WTC11 (cell line): ENCODE results near the gene PRSS38. TPM values are rescaled to one million over a fixed set of nuclear protein-coding genes. Genes with fewer than 3 reads are reported as not detected.

Source experiments
- ATAC-seq: fragments of 200-7000 bp; cut with Tn5 transposase; 2 replicates; pipeline ENCODE4 v1.10.0; 2021; ENCODE audit warnings: mild to moderate bottlenecking, moderate library complexity
- CTCF ChIA-PET: fragments of 300-600 bp; sonication (Branson Sonifier 250); formaldehyde crosslinking; loops from one replicate; lab custom pipeline; 2021; ENCODE audit warnings: antibody characterized with exemption; lab: Charles Lee
- POLR2A ChIA-PET: fragments of 350-600 bp; sonication (Branson Sonifier 250); formaldehyde crosslinking; loops from one replicate; lab custom pipeline; 2021; ENCODE audit warnings: antibody characterized with exemption; lab: Charles Lee
- DNase-seq: peaks from one replicate; pipeline ENCODE4 v3.0.0; 2021; ENCODE audit warnings: low spot score
- H3K27ac Mint-ChIP-seq: 2 replicates; pipeline ENCODE4 v1.8.0; 2021; ENCODE audit warnings: mixed read lengths
- H3K27me3 Mint-ChIP-seq: 2 replicates; pipeline ENCODE4 v1.8.0; 2021; ENCODE audit warnings: low read depth, mild to moderate bottlenecking, moderate library complexity, mixed read lengths
- H3K36me3 Mint-ChIP-seq: 2 replicates; pipeline ENCODE4 v1.8.0; 2021; ENCODE audit warnings: mixed read lengths
- H3K4me1 Mint-ChIP-seq: 2 replicates; pipeline ENCODE4 v1.8.0; 2022; ENCODE audit warnings: mixed read lengths
- H3K4me3 Mint-ChIP-seq: 2 replicates; pipeline ENCODE4 v1.8.0; 2021; ENCODE audit warnings: mild to moderate bottlenecking, moderate library complexity, mixed read lengths
- H3K9me3 Mint-ChIP-seq: 2 replicates; pipeline ENCODE4 v1.8.0; 2021; ENCODE audit warnings: mixed read lengths
- AR ChIP-seq: fragments of 250-450 bp; sonication (Bioruptor Pico); IDR thresholded peaks from 2 replicates; pipeline ENCODE4 v1.9.0; 2021; ENCODE audit warnings: mild to moderate bottlenecking
- ARID4B ChIP-seq: sonication (generic); formaldehyde crosslinking; IDR thresholded peaks from 2 replicates; pipeline ENCODE4 v1.8.0; 2023; ENCODE audit warnings: missing genetic modification reagents, mild to moderate bottlenecking, borderline replicate concordance
- ATF2 ChIP-seq: sonication (generic); formaldehyde crosslinking; IDR thresholded peaks from 2 replicates; pipeline ENCODE4 v1.8.1; 2022; ENCODE audit warnings: low read depth, missing genetic modification reagents, borderline replicate concordance
- ATF3 ChIP-seq: sonication (generic); formaldehyde crosslinking; conservative IDR thresholded peaks from 2 replicates; pipeline ENCODE4 v1.8.1; 2022; ENCODE audit warnings: mild to moderate bottlenecking, missing genetic modification reagents
- CDX4 ChIP-seq: fragments of 250-450 bp; sonication (Bioruptor Pico); IDR thresholded peaks from 2 replicates; pipeline ENCODE4 v1.9.0; 2021; ENCODE audit warnings: moderate library complexity, mild to moderate bottlenecking, inconsistent platforms, borderline replicate concordance
- CREB1 ChIP-seq: sonication (generic); formaldehyde crosslinking; IDR thresholded peaks from 2 replicates; pipeline ENCODE4 v1.8.0; 2023; ENCODE audit warnings: mild to moderate bottlenecking, missing genetic modification reagents
- CTCF ChIP-seq: fragments of 200-600 bp; IDR thresholded peaks from 2 replicates; pipeline ENCODE4 v1.8.0; 2022; ENCODE audit warnings: antibody characterized with exemption
- E2F4 ChIP-seq: sonication (generic); formaldehyde crosslinking; IDR thresholded peaks from 2 replicates; pipeline ENCODE4 v1.8.1; 2022; ENCODE audit warnings: low read depth, mild to moderate bottlenecking, moderate library complexity, missing genetic modification reagents, borderline replicate concordance
- ESRRA ChIP-seq: sonication (generic); formaldehyde crosslinking; IDR thresholded peaks from 2 replicates; pipeline ENCODE4 v1.8.1; 2022; ENCODE audit warnings: mild to moderate bottlenecking, missing genetic modification reagents, borderline replicate concordance
- FOXK1 ChIP-seq: sonication (generic); formaldehyde crosslinking; IDR thresholded peaks from 2 replicates; pipeline ENCODE4 v1.8.0; 2022; ENCODE audit warnings: mild to moderate bottlenecking, moderate library complexity, missing genetic modification reagents
- GABPB1 ChIP-seq: sonication (generic); formaldehyde crosslinking; IDR thresholded peaks from 2 replicates; pipeline ENCODE4 v1.8.1; 2023; ENCODE audit warnings: mild to moderate bottlenecking, missing genetic modification reagents
- GTF2I ChIP-seq: fragments of 250-450 bp; sonication (Bioruptor Pico); conservative IDR thresholded peaks from 2 replicates; pipeline ENCODE4 v1.4.0; 2021; ENCODE audit warnings: mild to moderate bottlenecking
- IRF1 ChIP-seq: sonication (generic); formaldehyde crosslinking; IDR thresholded peaks from 2 replicates; pipeline ENCODE4 v1.8.0; 2023; ENCODE audit warnings: missing genetic modification reagents
- MXD4 ChIP-seq: fragments of 250-450 bp; sonication (Bioruptor Pico); IDR thresholded peaks from 2 replicates; pipeline ENCODE4 v1.8.0; 2021; ENCODE audit warnings: mild to moderate bottlenecking, moderate library complexity, borderline replicate concordance
- NFATC4 ChIP-seq: fragments of 250-450 bp; sonication (Bioruptor Pico); IDR thresholded peaks from 2 replicates; pipeline ENCODE4 v1.9.0; 2021; ENCODE audit warnings: mild to moderate bottlenecking
- NR1H2 ChIP-seq: sonication (generic); formaldehyde crosslinking; IDR thresholded peaks from 2 replicates; pipeline ENCODE4 v1.9.0; 2021; ENCODE audit warnings: mild to moderate bottlenecking, moderate library complexity, missing genetic modification reagents
- RORB ChIP-seq: fragments of 250-450 bp; sonication (Bioruptor Pico); IDR thresholded peaks from 2 replicates; pipeline ENCODE4 v1.9.0; 2021; ENCODE audit warnings: mild to moderate bottlenecking
- SOX15 ChIP-seq: fragments of 250-450 bp; sonication (Bioruptor Pico); IDR thresholded peaks from 2 replicates; pipeline ENCODE4 v1.9.0; 2021; ENCODE audit warnings: mild to moderate bottlenecking
- TEAD1 ChIP-seq: sonication (generic); formaldehyde crosslinking; IDR thresholded peaks from 2 replicates; pipeline ENCODE4 v1.8.0; 2022; ENCODE audit warnings: mild to moderate bottlenecking, missing genetic modification reagents
- TEAD4 ChIP-seq: sonication (generic); formaldehyde crosslinking; IDR thresholded peaks from 2 replicates; pipeline ENCODE4 v1.8.0; 2022; ENCODE audit warnings: mild to moderate bottlenecking, missing genetic modification reagents
- USF2 ChIP-seq: sonication (generic); formaldehyde crosslinking; IDR thresholded peaks from 2 replicates; pipeline ENCODE4 v1.8.1; 2023; ENCODE audit warnings: mild to moderate bottlenecking, missing genetic modification reagents, moderate library complexity
- ZNF219 ChIP-seq: sonication (generic); formaldehyde crosslinking; IDR thresholded peaks from 2 replicates; pipeline ENCODE4 v1.8.0; 2023; ENCODE audit warnings: missing genetic modification reagents, mild to moderate bottlenecking, borderline replicate concordance
- total RNA-seq: library from RNA; stranded (reverse); gene quantifications from 3 replicates; pipeline ENCODE4 v1.2.3, GENCODE V29; 2021

Gene PRSS38
- total RNA-seq, 1 experiment from 2014 or later: not detected

GRCh38 chr1:227849251-227849650 lies 33.8 kb downstream of the PRSS38 start:
- DNase-seq: no peak
- H3K9me3 Mint-ChIP-seq: peaks cover 12% of the 10 kb centered on the region
- no peak for ATAC-seq
- no peaks in the 10 kb centered on the region for H3K4me1 Mint-ChIP-seq
- no peak overlapping the region for H3K27ac Mint-ChIP-seq
- H3K4me3 Mint-ChIP-seq: no peak overlapping the region
- peaks cover 2% of the 10 kb centered on the region for H3K27me3 Mint-ChIP-seq
- TF ChIP-seq FOXK1 (no peak), ZNF219 (no peak), CTCF (no peak), USF2 (CRISPR knock-in tag) (no peak), AR (CRISPR knock-in tag) (no peak), SOX15 (CRISPR knock-in tag) (no peak), E2F4 (CRISPR knock-in tag) (no peak), GABPB1 (no peak), CREB1 (no peak), CDX4 (no peak), ATF2 (CRISPR knock-in tag) (no peak), MXD4 (CRISPR knock-in tag) (no peak)
- CTCF ChIA-PET: no interaction called here
- no peaks in the 10 kb centered on the region for H3K36me3 Mint-ChIP-seq
- POLR2A ChIA-PET: no interaction called here

- ATAC-seq (no peak), DNase-seq (no peak)
- Mint-ChIP-seq H3K4me1 (no peaks in the 10 kb centered on the region), H3K27me3 (peaks cover 2% of the 10 kb centered on the region), H3K9me3 (peaks cover 4% of the 10 kb centered on the region; the same call in 1 of the 2 replicates), H3K4me3 (no peak overlapping the region), H3K36me3 (no peaks in the 10 kb centered on the region), H3K27ac (no peak overlapping the region)
- CTCF ChIA-PET: no interaction called here
- POLR2A ChIA-PET: no interaction called here
- no peak for TF ChIP-seq ATF3
- TF ChIP-seq TEAD4 (CRISPR knock-in tag): no peak
- no peak for TF ChIP-seq ARID4B (CRISPR knock-in tag)
- no peak for TF ChIP-seq ESRRA
- TF ChIP-seq GTF2I (CRISPR knock-in tag): no peak
- no peak for TF ChIP-seq TEAD1 (CRISPR knock-in tag)
- TF ChIP-seq IRF1: no peak
- TF ChIP-seq RORB (CRISPR knock-in tag): no peak
- TF ChIP-seq MXD4 (CRISPR knock-in tag): no peak
- no peak for TF ChIP-seq NR1H2 (CRISPR knock-in tag)
- no peak for TF ChIP-seq NFATC4 (CRISPR knock-in tag)
Observed at GRCh38 chr1:227854189-227854588, 38.7 kb downstream of the PRSS38 start.
